ENCODE measurements around the gene CYSTM1.

GRCh38 chr5:140189253-140189652 lies 14.3 kb downstream of the CYSTM1 start:
- TF ChIP-seq CTCF (IDR thresholded peaks at IDR 0.05) (no peak), EZH2 (IDR thresholded peaks at IDR 0.05; ENCODE audit: borderline replicate concordance, insufficient read depth, low read depth, low read length, poor library complexity, severe bottlenecking) (no peak)

Data from B cell (primary cell).